Vagina (tissue), 2 donors: Measurements from ENCODE around the gene PTPRN2.

ENCODE experiments used
- CTCF ChIP-seq, 3 experiments: fragments of 450-650 bp in 2 of 3; fragments of 200-600 bp in 1 of 3; sonication (generic) in 1 of 3; IDR thresholded peaks; one replicate each; pipeline ENCODE4 v1.5.1; 2017 to 2019; ENCODE audit warnings: antibody characterized with exemption in 3 of 3, mild to moderate bottlenecking in 2 of 3, moderate library complexity in 2 of 3
- POLR2A ChIP-seq, 2 donors: fragments of 450-650 bp; IDR thresholded peaks; one replicate each; pipeline ENCODE4 v1.6.1; 2017; ENCODE audit warnings: antibody characterized with exemption in 2 of 2, mild to moderate bottlenecking in 2 of 2, moderate library complexity in 2 of 2
- POLR2AphosphoS5 ChIP-seq, 2 donors: sonication (generic); formaldehyde crosslinking; IDR thresholded peaks; one replicate each; pipeline ENCODE4 v1.9.0; 2017; ENCODE audit warnings: antibody characterized with exemption in 2 of 2, mild to moderate bottlenecking in 2 of 2, low read depth in 1 of 2; ENCODE audit not compliant: insufficient read depth in 1 of 2

- TF ChIP-seq POLR2A (IDR thresholded peaks at IDR 0.05) (no peak), CTCF (IDR thresholded peaks at IDR 0.05) (no peak), POLR2AphosphoS5 (IDR thresholded peaks at IDR 0.05; ENCODE audit: insufficient read depth in 1 of 2, low read depth in 1 of 2) (no peak)
Observed at GRCh38 chr7:157541295-157542067, 1046.1 kb downstream of the PTPRN2 start.
